Suprapubic skin (tissue), 4 donors: ENCODE results near the gene DNAI1. TPM values are rescaled to one million over a fixed set of nuclear protein-coding genes. Genes with fewer than 3 reads are reported as not detected.

Experiments used
- DNase-seq, 2 donors: peaks; one replicate each; pipeline ENCODE4 v3.0.0-alpha.2; 2019; ENCODE audit warnings: low spot score in 2 of 2
- H3K27ac ChIP-seq: fragments of 200-600 bp; sonication (generic); one replicate; pipeline ENCODE4 v1.5.1; 2019
- H3K27me3 ChIP-seq: fragments of 200-600 bp; sonication (generic); one replicate; pipeline ENCODE4 v1.5.1; 2019
- H3K36me3 ChIP-seq: fragments of 200-600 bp; sonication (generic); one replicate; pipeline ENCODE4 v1.5.1; 2019
- H3K4me1 ChIP-seq: fragments of 200-600 bp; sonication (generic); one replicate; pipeline ENCODE4 v1.5.1; 2019
- H3K4me3 ChIP-seq: fragments of 200-600 bp; sonication (generic); one replicate; pipeline ENCODE4 v1.5.1; 2019; ENCODE audit warnings: mild to moderate bottlenecking
- H3K9me3 ChIP-seq: fragments of 200-600 bp; sonication (generic); one replicate; pipeline ENCODE4 v1.5.1; 2019
- EP300 ChIP-seq: sonication (generic); formaldehyde crosslinking; IDR thresholded peaks from one replicate; pipeline ENCODE4 v1.6.1; 2017; ENCODE audit warnings: antibody characterized with exemption
- POLR2A ChIP-seq, 2 donors: fragments of 450-650 bp; IDR thresholded peaks; one replicate each; pipeline ENCODE4 v1.6.1; 2017; ENCODE audit warnings: antibody characterized with exemption in 2 of 2, mild to moderate bottlenecking in 2 of 2, moderate library complexity in 2 of 2
- POLR2AphosphoS5 ChIP-seq, 3 donors: sonication (generic); formaldehyde crosslinking; IDR thresholded peaks; one replicate each; pipeline ENCODE4 v1.6.1; 2017; ENCODE audit warnings: antibody characterized with exemption in 3 of 3
- WGBS: methylation state at CpG from one replicate; pipeline ENCODE4 v1.1.5; 2018; 5-methylcytosine and 5-hydroxymethylcytosine counted together
- total RNA-seq, 4 donors: library from RNA; depleted of rRNA; stranded (reverse); fragments of >200 nt; gene quantifications; one replicate each; pipeline ENCODE4 v1.1.0, GENCODE V29; 2016
- TF ChIP-seq, protein P1 (sequence below), 2 donors: fragments of 200-600 bp in 1 of 2; fragments of 450-650 bp in 1 of 2; sonication (generic) in 1 of 2; IDR thresholded peaks; one replicate each; pipeline ENCODE4 v1.5.1; 2016 to 2019; ENCODE audit warnings: antibody characterized with exemption in 2 of 2, mild to moderate bottlenecking in 1 of 2, moderate library complexity in 1 of 2

DNAI1 gene
- total RNA-seq, 4 donors from 2014 or later, result not detected

DNA sequence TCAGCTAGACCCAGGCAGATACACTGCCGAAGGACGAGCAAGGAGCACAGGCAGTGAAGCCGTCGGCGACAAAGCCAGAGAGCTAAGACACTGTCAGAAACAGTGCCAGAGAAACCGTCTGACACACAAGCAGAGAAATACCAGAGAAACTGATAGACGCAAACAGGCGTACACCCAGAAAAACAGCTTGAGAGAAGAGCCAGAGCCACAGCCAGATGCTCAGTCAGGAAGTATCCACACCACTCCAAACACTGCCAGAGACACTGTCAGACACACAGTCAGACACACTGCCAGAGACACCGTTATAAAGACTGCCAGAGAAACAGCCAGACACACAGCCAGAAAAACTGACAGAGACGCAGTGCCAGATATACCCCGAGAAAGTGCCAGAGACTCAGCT, 111.8 kb downstream of the DNAI1 start:
- DNase-seq, result no peak

More for the DNA sequence above, 111.8 kb downstream of the DNAI1 start:
- H3K9me3 ChIP-seq, result no peaks in the 10 kb centered on the region
- TF ChIP-seq POLR2A (IDR thresholded peaks at IDR 0.05) (no peak), EP300 (no peak), POLR2AphosphoS5 (IDR thresholded peaks at IDR 0.05) (no peak)
- TF ChIP-seq, protein P1, sequence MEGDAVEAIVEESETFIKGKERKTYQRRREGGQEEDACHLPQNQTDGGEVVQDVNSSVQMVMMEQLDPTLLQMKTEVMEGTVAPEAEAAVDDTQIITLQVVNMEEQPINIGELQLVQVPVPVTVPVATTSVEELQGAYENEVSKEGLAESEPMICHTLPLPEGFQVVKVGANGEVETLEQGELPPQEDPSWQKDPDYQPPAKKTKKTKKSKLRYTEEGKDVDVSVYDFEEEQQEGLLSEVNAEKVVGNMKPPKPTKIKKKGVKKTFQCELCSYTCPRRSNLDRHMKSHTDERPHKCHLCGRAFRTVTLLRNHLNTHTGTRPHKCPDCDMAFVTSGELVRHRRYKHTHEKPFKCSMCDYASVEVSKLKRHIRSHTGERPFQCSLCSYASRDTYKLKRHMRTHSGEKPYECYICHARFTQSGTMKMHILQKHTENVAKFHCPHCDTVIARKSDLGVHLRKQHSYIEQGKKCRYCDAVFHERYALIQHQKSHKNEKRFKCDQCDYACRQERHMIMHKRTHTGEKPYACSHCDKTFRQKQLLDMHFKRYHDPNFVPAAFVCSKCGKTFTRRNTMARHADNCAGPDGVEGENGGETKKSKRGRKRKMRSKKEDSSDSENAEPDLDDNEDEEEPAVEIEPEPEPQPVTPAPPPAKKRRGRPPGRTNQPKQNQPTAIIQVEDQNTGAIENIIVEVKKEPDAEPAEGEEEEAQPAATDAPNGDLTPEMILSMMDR (IDR thresholded peaks at IDR 0.05), result no peak
- H3K36me3 ChIP-seq, result no peaks in the 10 kb centered on the region
- H3K27me3 ChIP-seq, result peaks cover 11% of the 10 kb centered on the region
- no peak overlapping the region for H3K27ac ChIP-seq
- no peaks in the 10 kb centered on the region for H3K4me1 ChIP-seq
- 62% methylated on average over 11 of the region's 11 CpGs for WGBS
- H3K4me3 ChIP-seq, result no peak overlapping the region

Other genes starting within 250 kb of the DNAI1 start
- gene KIF24, start 129.5 kb upstream of the DNAI1 start, total RNA-seq, result 1 to 10 TPM in 2 of 4 donors, under 1 TPM in 2; 0.68 to 1.4 (median 1.0) TPM
- gene NUDT2, start 129.2 kb upstream of the DNAI1 start, total RNA-seq, result 10 to 100 TPM; 13.2 to 19.7 (median 17.0) TPM
- 1 to 10 TPM; 5.7 to 8.8 (median 7.3) TPM for gene MYORG, start 81.9 kb upstream of the DNAI1 start, total RNA-seq
- 10 to 100 TPM; 12.6 to 17.0 (median 15.0) TPM for gene FAM219A, start 235 bp upstream of the DNAI1 start, total RNA-seq
- 1 to 10 TPM in 3 of 4 donors, under 1 TPM in 1; 0.65 to 4.0 (median 2.7) TPM for gene ENHO, start 64.2 kb downstream of the DNAI1 start, total RNA-seq
- 1 to 10 TPM; 5.0 to 9.1 (median 5.7) TPM for gene CNTFR, start 130.9 kb downstream of the DNAI1 start, total RNA-seq
- gene RPP25L, start 153.3 kb downstream of the DNAI1 start, total RNA-seq, result 10 to 100 TPM; 20.3 to 50.4 (median 25.1) TPM
- gene DCTN3, start 161.7 kb downstream of the DNAI1 start, total RNA-seq, result 100 to 1,000 TPM in 3 of 4 donors, 10 to 100 TPM in 1; 61.2 to 136 (median 121) TPM
- gene ARID3C, start 170.3 kb downstream of the DNAI1 start, total RNA-seq, result 1 to 10 TPM in 1 of 4 donors, under 1 TPM in 3; 0.34 to 2.0 (median 0.50) TPM
- 100 to 1,000 TPM in 3 of 4 donors, 10 to 100 TPM in 1; 78.5 to 111 (median 109) TPM for gene SIGMAR1, start 179.0 kb downstream of the DNAI1 start, total RNA-seq
- 100 to 1,000 TPM in 1 of 4 donors, 10 to 100 TPM in 3; 47.6 to 182 (median 77.6) TPM for gene GALT, start 187.9 kb downstream of the DNAI1 start, total RNA-seq
- gene IL11RA, start 193.4 kb downstream of the DNAI1 start, total RNA-seq, result 100 to 1,000 TPM in 1 of 4 donors, 10 to 100 TPM in 3; 23.4 to 114 (median 39.3) TPM
- gene CCL27, start 203.9 kb downstream of the DNAI1 start, total RNA-seq, result 100 to 1,000 TPM; 169 to 357 (median 233) TPM
- 1 to 10 TPM; 1.3 to 5.4 (median 3.3) TPM for gene CCL19, start 232.5 kb downstream of the DNAI1 start, total RNA-seq